Measurements from ENCODE around the gene HJURP.

- TF ChIP-seq, protein P1, sequence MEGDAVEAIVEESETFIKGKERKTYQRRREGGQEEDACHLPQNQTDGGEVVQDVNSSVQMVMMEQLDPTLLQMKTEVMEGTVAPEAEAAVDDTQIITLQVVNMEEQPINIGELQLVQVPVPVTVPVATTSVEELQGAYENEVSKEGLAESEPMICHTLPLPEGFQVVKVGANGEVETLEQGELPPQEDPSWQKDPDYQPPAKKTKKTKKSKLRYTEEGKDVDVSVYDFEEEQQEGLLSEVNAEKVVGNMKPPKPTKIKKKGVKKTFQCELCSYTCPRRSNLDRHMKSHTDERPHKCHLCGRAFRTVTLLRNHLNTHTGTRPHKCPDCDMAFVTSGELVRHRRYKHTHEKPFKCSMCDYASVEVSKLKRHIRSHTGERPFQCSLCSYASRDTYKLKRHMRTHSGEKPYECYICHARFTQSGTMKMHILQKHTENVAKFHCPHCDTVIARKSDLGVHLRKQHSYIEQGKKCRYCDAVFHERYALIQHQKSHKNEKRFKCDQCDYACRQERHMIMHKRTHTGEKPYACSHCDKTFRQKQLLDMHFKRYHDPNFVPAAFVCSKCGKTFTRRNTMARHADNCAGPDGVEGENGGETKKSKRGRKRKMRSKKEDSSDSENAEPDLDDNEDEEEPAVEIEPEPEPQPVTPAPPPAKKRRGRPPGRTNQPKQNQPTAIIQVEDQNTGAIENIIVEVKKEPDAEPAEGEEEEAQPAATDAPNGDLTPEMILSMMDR (IDR thresholded peaks at IDR 0.05 in 4 of 5, conservative IDR thresholded peaks at IDR 0.05 in 1 of 5) = no peak
- no peak for TF ChIP-seq POLR2A (IDR thresholded peaks at IDR 0.05)
These were observed 40.1 kb downstream of the HJURP start for GRCh38 chr2:233814056-233814835.
